Measurements from ENCODE around the gene ANKLE1.
A peak's percentile ranks its signal among the peaks of the same experiment; 100 is the strongest.

Gene ANKLE1

GRCh38 chr19:17242431-17243208 is 39.1 kb upstream of the ANKLE1 start:
- H3K27me3 ChIP-seq (ENCODE audit: control insufficient read depth, insufficient read depth, low read length): no peaks in the 10 kb centered on the region
- peak overlapping the region; percentile 99 for H3K4me3 ChIP-seq (ENCODE audit: low read depth, low read length)
- H3K27ac ChIP-seq (ENCODE audit: low read depth, low read length): no peak overlapping the region
- H3K9me3 ChIP-seq (ENCODE audit: control insufficient read depth, insufficient read depth, low read depth, low read length): no peaks in the 10 kb centered on the region
- H3K36me3 ChIP-seq (ENCODE audit: control insufficient read depth, insufficient read depth, low read length): peaks cover 23% of the 10 kb centered on the region
- H3K9ac ChIP-seq (ENCODE audit: low read length): peak overlapping the region; percentile 27
- peaks cover 31% of the 10 kb centered on the region for H3K4me1 ChIP-seq (ENCODE audit: control insufficient read depth, insufficient read depth, low read length)

- peak overlapping the region; percentile 99 for H3K4me3 ChIP-seq (ENCODE audit: low read depth, low read length)
- H3K4me1 ChIP-seq (ENCODE audit: control insufficient read depth, insufficient read depth, low read length): peaks cover 38% of the 10 kb centered on the region
- no peaks in the 10 kb centered on the region for H3K9me3 ChIP-seq (ENCODE audit: control insufficient read depth, insufficient read depth, low read depth, low read length)
- H3K27ac ChIP-seq (ENCODE audit: low read depth, low read length): peak overlapping the region; percentile 85; the same call in 1 of the 2 replicates
- H3K27me3 ChIP-seq (ENCODE audit: control insufficient read depth, insufficient read depth, low read length): no peaks in the 10 kb centered on the region
- H3K9ac ChIP-seq (ENCODE audit: low read length): peak overlapping the region; percentile 86
- H3K36me3 ChIP-seq (ENCODE audit: control insufficient read depth, insufficient read depth, low read length): peaks cover 16% of the 10 kb centered on the region
Observed at GRCh38 chr19:17243211-17243829, 38.4 kb upstream of the ANKLE1 start.

- Histone ChIP-seq H3K4me1 (ENCODE audit: control insufficient read depth, insufficient read depth, low read length) (peaks cover 45% of the 10 kb centered on the region), H3K4me3 (ENCODE audit: low read depth, low read length) (peak overlapping the region; percentile 99), H3K27me3 (ENCODE audit: control insufficient read depth, insufficient read depth, low read length) (no peaks in the 10 kb centered on the region), H3K36me3 (ENCODE audit: control insufficient read depth, insufficient read depth, low read length) (peaks cover 12% of the 10 kb centered on the region), H3K9ac (ENCODE audit: low read length) (peak overlapping the region; percentile 86), H3K9me3 (ENCODE audit: control insufficient read depth, insufficient read depth, low read depth, low read length) (no peaks in the 10 kb centered on the region), H3K27ac (ENCODE audit: low read depth, low read length) (peak overlapping the region; percentile 85)
Observed at GRCh38 chr19:17243830-17244617, 37.7 kb upstream of the ANKLE1 start.

- Histone ChIP-seq H3K36me3 (ENCODE audit: control insufficient read depth, insufficient read depth, low read length) (peaks cover 12% of the 10 kb centered on the region), H3K27ac (ENCODE audit: low read depth, low read length) (peak overlapping the region; percentile 85), H3K4me3 (ENCODE audit: low read depth, low read length) (peak overlapping the region; percentile 99), H3K9me3 (ENCODE audit: control insufficient read depth, insufficient read depth, low read depth, low read length) (no peaks in the 10 kb centered on the region), H3K27me3 (ENCODE audit: control insufficient read depth, insufficient read depth, low read length) (no peaks in the 10 kb centered on the region), H3K9ac (ENCODE audit: low read length) (peak overlapping the region; percentile 86), H3K4me1 (ENCODE audit: control insufficient read depth, insufficient read depth, low read length) (peaks cover 47% of the 10 kb centered on the region)
Observed at GRCh38 chr19:17244618-17245534, 36.8 kb upstream of the ANKLE1 start.

GRCh38 chr19:17245535-17245984 is 36.1 kb upstream of the ANKLE1 start, which contains the start of gene NR2F6:
NR2F6 (minus strand) TSS chr19:17245919; CDS start chr19:17245220, 699 bp downstream.
- Histone ChIP-seq H3K4me3 (ENCODE audit: low read depth, low read length) (peak within 1 kb of the TSS; percentile 99), H3K9ac (ENCODE audit: low read length) (peak within 1 kb of the TSS; percentile 94), H3K9me3 (ENCODE audit: control insufficient read depth, insufficient read depth, low read depth, low read length) (no peaks in the 10 kb centered on the region), H3K4me1 (ENCODE audit: control insufficient read depth, insufficient read depth, low read length) (peaks cover 47% of the 10 kb centered on the region), H3K27ac (ENCODE audit: low read depth, low read length) (peak within 1 kb of the TSS; percentile 99), H3K27me3 (ENCODE audit: control insufficient read depth, insufficient read depth, low read length) (no peaks in the 10 kb centered on the region), H3K36me3 (ENCODE audit: control insufficient read depth, insufficient read depth, low read length) (peaks cover 7% of the 10 kb centered on the region; the same call in 1 of the 2 replicates)

GRCh38 chr19:17246681-17247425 is 34.8 kb upstream of the ANKLE1 start:
- peak overlapping the region; percentile 99 for H3K27ac ChIP-seq (ENCODE audit: low read depth, low read length)
- H3K27me3 ChIP-seq (ENCODE audit: control insufficient read depth, insufficient read depth, low read length): no peaks in the 10 kb centered on the region
- H3K9me3 ChIP-seq (ENCODE audit: control insufficient read depth, insufficient read depth, low read depth, low read length): no peaks in the 10 kb centered on the region
- 0 out of 2 replicates have a peak, but pooled peaks cover 6% of the 10 kb centered on the region for H3K36me3 ChIP-seq (ENCODE audit: control insufficient read depth, insufficient read depth, low read length)
- peaks cover 42% of the 10 kb centered on the region for H3K4me1 ChIP-seq (ENCODE audit: control insufficient read depth, insufficient read depth, low read length)
- peak overlapping the region; percentile 80 for H3K4me3 ChIP-seq (ENCODE audit: low read depth, low read length)
- peak overlapping the region; percentile 94 for H3K9ac ChIP-seq (ENCODE audit: low read length)

- Histone ChIP-seq H3K27ac (ENCODE audit: low read depth, low read length) (peak overlapping the region; percentile 79), H3K36me3 (ENCODE audit: control insufficient read depth, insufficient read depth, low read length) (0 out of 2 replicates have a peak, but pooled peaks cover 6% of the 10 kb centered on the region), H3K9ac (ENCODE audit: low read length) (peak overlapping the region; percentile 78), H3K4me3 (ENCODE audit: low read depth, low read length) (peak overlapping the region; percentile 35; the same call in 1 of the 2 replicates), H3K27me3 (ENCODE audit: control insufficient read depth, insufficient read depth, low read length) (no peaks in the 10 kb centered on the region), H3K4me1 (ENCODE audit: control insufficient read depth, insufficient read depth, low read length) (peaks cover 32% of the 10 kb centered on the region), H3K9me3 (ENCODE audit: control insufficient read depth, insufficient read depth, low read depth, low read length) (no peaks in the 10 kb centered on the region)
Observed at GRCh38 chr19:17248011-17248776, 33.5 kb upstream of the ANKLE1 start.

GRCh38 chr19:17249887-17250548 is 31.7 kb upstream of the ANKLE1 start:
- Histone ChIP-seq H3K9ac (ENCODE audit: low read length) (no peak overlapping the region), H3K27ac (ENCODE audit: low read depth, low read length) (peak overlapping the region; percentile 52; the same call in 1 of the 2 replicates), H3K4me3 (ENCODE audit: low read depth, low read length) (no peak overlapping the region), H3K36me3 (ENCODE audit: control insufficient read depth, insufficient read depth, low read length) (peaks cover 11% of the 10 kb centered on the region), H3K9me3 (ENCODE audit: control insufficient read depth, insufficient read depth, low read depth, low read length) (no peaks in the 10 kb centered on the region), H3K27me3 (ENCODE audit: control insufficient read depth, insufficient read depth, low read length) (no peaks in the 10 kb centered on the region), H3K4me1 (ENCODE audit: control insufficient read depth, insufficient read depth, low read length) (peaks cover 26% of the 10 kb centered on the region)

- Histone ChIP-seq H3K9me3 (ENCODE audit: control insufficient read depth, insufficient read depth, low read depth, low read length) (peaks cover 8% of the 10 kb centered on the region; the same call in 1 of the 2 replicates), H3K9ac (ENCODE audit: low read length) (no peak overlapping the region), H3K36me3 (ENCODE audit: control insufficient read depth, insufficient read depth, low read length) (peaks cover 20% of the 10 kb centered on the region), H3K4me1 (ENCODE audit: control insufficient read depth, insufficient read depth, low read length) (no peaks in the 10 kb centered on the region), H3K4me3 (ENCODE audit: low read depth, low read length) (no peak overlapping the region), H3K27ac (ENCODE audit: low read depth, low read length) (no peak overlapping the region), H3K27me3 (ENCODE audit: control insufficient read depth, insufficient read depth, low read length) (no peaks in the 10 kb centered on the region)
Observed at GRCh38 chr19:17254636-17255035, 27.1 kb upstream of the ANKLE1 start.

All from HUES6 (cell line).